ENCODE results near the gene MSANTD1.

The MSANTD1 gene

GRCh38 chr4:3256230-3257102 is 7.5 kb downstream of the MSANTD1 start:
- H3K27me3 ChIP-seq (ENCODE audit: control insufficient read depth, insufficient read depth, low read length) = no peaks in the 10 kb centered on the region
- H3K9ac ChIP-seq (ENCODE audit: low read length) = no peak overlapping the region
- no peaks in the 10 kb centered on the region for H3K4me1 ChIP-seq (ENCODE audit: control insufficient read depth, insufficient read depth, low read length)
- no peak overlapping the region for H3K27ac ChIP-seq (ENCODE audit: low read depth, low read length)
- H3K36me3 ChIP-seq (ENCODE audit: control insufficient read depth, insufficient read depth, low read length) = no peaks in the 10 kb centered on the region
- no peak overlapping the region for H3K4me3 ChIP-seq (ENCODE audit: low read length)

GRCh38 chr4:3257103-3257555 is 8.2 kb downstream of the MSANTD1 start:
- H3K27ac ChIP-seq (ENCODE audit: low read depth, low read length) = no peak overlapping the region

GRCh38 chr4:3257556-3258482 is 8.9 kb downstream of the MSANTD1 start:
- H3K4me1 ChIP-seq (ENCODE audit: control insufficient read depth, insufficient read depth, low read length) = no peaks in the 10 kb centered on the region
- no peak overlapping the region for H3K9ac ChIP-seq (ENCODE audit: low read length)
- H3K4me3 ChIP-seq (ENCODE audit: low read length) = no peak overlapping the region
- no peaks in the 10 kb centered on the region for H3K27me3 ChIP-seq (ENCODE audit: control insufficient read depth, insufficient read depth, low read length)
- H3K27ac ChIP-seq (ENCODE audit: low read depth, low read length) = no peak overlapping the region
- H3K36me3 ChIP-seq (ENCODE audit: control insufficient read depth, insufficient read depth, low read length) = no peaks in the 10 kb centered on the region

More at GRCh38 chr4:3257103-3257555, 8.2 kb downstream of the MSANTD1 start:
- Histone ChIP-seq H3K9ac (ENCODE audit: low read length) (no peak overlapping the region), H3K27me3 (ENCODE audit: control insufficient read depth, insufficient read depth, low read length) (no peaks in the 10 kb centered on the region), H3K4me1 (ENCODE audit: control insufficient read depth, insufficient read depth, low read length) (no peaks in the 10 kb centered on the region), H3K36me3 (ENCODE audit: control insufficient read depth, insufficient read depth, low read length) (no peaks in the 10 kb centered on the region), H3K4me3 (ENCODE audit: low read length) (no peak overlapping the region)

- no peak overlapping the region for H3K27ac ChIP-seq (ENCODE audit: low read depth, low read length)
- H3K27me3 ChIP-seq (ENCODE audit: control insufficient read depth, insufficient read depth, low read length) = no peaks in the 10 kb centered on the region
- no peak overlapping the region for H3K9ac ChIP-seq (ENCODE audit: low read length)
- H3K36me3 ChIP-seq (ENCODE audit: control insufficient read depth, insufficient read depth, low read length) = no peaks in the 10 kb centered on the region
- H3K4me3 ChIP-seq (ENCODE audit: low read length) = no peak overlapping the region
- H3K4me1 ChIP-seq (ENCODE audit: control insufficient read depth, insufficient read depth, low read length) = no peaks in the 10 kb centered on the region
Measured at GRCh38 chr4:3261411-3262207, 12.7 kb downstream of the MSANTD1 start.

GRCh38 chr4:3262208-3263052 is 13.5 kb downstream of the MSANTD1 start:
- no peak overlapping the region for H3K27ac ChIP-seq (ENCODE audit: low read depth, low read length)
- H3K4me1 ChIP-seq (ENCODE audit: control insufficient read depth, insufficient read depth, low read length) = no peaks in the 10 kb centered on the region
- H3K4me3 ChIP-seq (ENCODE audit: low read length) = no peak overlapping the region
- no peak overlapping the region for H3K9ac ChIP-seq (ENCODE audit: low read length)
- H3K27me3 ChIP-seq (ENCODE audit: control insufficient read depth, insufficient read depth, low read length) = no peaks in the 10 kb centered on the region
- no peaks in the 10 kb centered on the region for H3K36me3 ChIP-seq (ENCODE audit: control insufficient read depth, insufficient read depth, low read length)

DNA sequence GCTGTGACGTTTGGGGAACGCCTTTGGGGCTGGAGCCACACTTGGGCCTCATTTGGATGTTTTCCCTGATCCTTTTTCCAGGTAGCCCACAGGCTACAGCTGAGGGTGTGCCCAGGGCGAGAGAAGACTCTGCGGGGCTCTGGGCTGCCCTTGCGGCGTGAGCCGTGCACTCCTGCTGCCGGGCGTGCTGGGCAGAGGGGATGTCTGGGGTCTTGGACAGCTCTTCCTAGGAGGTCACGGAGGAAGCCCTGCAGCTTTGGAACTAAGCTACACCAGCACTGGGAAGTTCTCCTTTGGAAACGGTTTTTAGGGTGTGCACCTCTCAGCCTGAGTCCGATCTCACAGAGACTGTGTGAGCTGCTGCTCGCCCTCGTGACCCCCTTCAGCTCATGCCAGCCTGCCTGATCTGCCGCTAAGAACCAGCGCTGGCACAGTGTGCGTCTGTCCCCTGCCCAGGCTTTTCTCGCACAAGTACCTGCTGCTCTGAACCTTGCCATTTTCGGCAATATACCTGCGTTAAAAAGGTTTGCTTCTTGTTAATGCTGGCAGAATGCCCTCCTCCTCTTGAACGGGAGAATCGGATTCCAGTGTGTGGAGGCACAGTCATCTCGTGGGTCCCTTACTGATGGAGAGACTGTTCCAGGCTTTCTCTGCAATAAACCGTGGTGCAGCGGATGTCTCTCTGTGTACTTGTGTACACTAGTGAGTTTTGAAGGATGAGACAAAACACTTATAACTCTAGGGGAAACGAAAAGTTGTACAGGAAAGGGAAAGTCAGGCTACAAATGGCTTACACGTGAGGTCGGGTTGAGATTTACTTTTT is 14.3 kb downstream of the MSANTD1 start:
- Histone ChIP-seq H3K27me3 (ENCODE audit: control insufficient read depth, insufficient read depth, low read length) (no peaks in the 10 kb centered on the region), H3K36me3 (ENCODE audit: control insufficient read depth, insufficient read depth, low read length) (no peaks in the 10 kb centered on the region), H3K4me1 (ENCODE audit: control insufficient read depth, insufficient read depth, low read length) (no peaks in the 10 kb centered on the region), H3K4me3 (ENCODE audit: low read length) (no peak overlapping the region), H3K27ac (ENCODE audit: low read depth, low read length) (no peak overlapping the region), H3K9ac (ENCODE audit: low read length) (no peak overlapping the region)

GRCh38 chr4:3263876-3264193 is 14.9 kb downstream of the MSANTD1 start:
- Histone ChIP-seq H3K27ac (ENCODE audit: low read depth, low read length) (no peak overlapping the region), H3K9ac (ENCODE audit: low read length) (no peak overlapping the region), H3K4me1 (ENCODE audit: control insufficient read depth, insufficient read depth, low read length) (no peaks in the 10 kb centered on the region), H3K4me3 (ENCODE audit: low read length) (no peak overlapping the region), H3K36me3 (ENCODE audit: control insufficient read depth, insufficient read depth, low read length) (no peaks in the 10 kb centered on the region), H3K27me3 (ENCODE audit: control insufficient read depth, insufficient read depth, low read length) (no peaks in the 10 kb centered on the region)

DNA sequence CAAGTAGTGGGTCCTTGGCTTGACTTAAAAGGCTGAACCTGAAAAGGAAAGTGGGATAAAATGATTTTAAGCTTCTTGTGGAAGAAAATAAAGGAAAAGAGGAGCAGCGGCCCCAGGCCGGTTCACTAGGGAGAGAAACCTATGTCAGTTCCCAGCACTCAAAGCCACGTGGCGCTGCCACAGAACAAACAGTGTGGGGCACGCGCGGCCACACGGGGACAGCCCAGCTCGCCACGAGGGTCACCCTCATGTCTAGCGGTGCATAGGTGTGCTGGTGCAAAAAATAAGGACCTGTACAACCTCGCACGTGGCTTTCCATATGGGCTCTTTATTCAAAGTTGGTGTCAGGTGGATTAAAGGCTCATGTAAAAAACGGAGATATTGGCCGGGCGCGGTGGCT is 17.1 kb downstream of the MSANTD1 start:
- no peaks in the 10 kb centered on the region for H3K4me1 ChIP-seq (ENCODE audit: control insufficient read depth, insufficient read depth, low read length)
- H3K4me3 ChIP-seq (ENCODE audit: low read length) = no peak overlapping the region
- H3K36me3 ChIP-seq (ENCODE audit: control insufficient read depth, insufficient read depth, low read length) = no peaks in the 10 kb centered on the region
- no peak overlapping the region for H3K9ac ChIP-seq (ENCODE audit: low read length)
- H3K27ac ChIP-seq (ENCODE audit: low read depth, low read length) = no peak overlapping the region
- no peaks in the 10 kb centered on the region for H3K27me3 ChIP-seq (ENCODE audit: control insufficient read depth, insufficient read depth, low read length)

DNA sequence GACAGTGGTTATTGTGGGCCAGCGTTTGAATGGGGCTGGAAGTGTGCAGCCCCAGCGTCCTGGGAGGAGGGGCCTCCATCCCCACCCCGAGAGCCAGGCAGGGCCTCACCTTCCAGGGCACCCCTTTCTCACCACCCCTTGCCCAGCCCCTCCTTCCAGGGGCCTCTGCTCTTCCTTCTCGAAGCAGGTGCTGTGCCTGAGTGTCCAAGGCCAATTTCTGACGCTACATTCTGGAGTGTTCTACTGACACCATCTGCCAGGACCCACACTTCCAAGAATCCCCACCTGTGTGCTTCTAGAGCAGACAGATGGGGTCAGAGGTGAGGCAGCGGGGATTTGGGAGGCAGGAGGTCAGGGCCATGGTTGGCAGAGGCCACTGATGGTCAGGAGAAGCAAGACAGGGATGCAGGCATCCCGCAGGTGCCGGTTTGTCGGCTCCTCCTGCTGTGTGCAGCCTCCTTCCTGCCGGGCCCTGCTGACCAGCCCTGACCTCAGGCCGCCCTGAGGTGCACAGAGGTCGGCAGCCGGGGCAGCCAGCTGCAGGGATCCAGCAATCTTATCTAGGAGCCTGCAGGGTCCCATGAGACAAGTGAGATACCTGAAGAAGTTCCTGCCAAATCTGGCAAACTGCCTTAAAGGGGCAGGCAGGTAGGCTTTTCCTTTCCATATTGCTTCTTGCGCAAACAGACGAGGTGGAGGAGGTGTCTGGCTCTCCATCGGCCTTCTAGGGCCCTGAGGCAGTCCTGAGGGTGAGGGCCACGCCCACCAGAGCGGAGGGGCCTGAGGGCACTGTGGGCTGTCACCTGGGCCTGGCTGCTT is 18.8 kb downstream of the MSANTD1 start:
- Histone ChIP-seq H3K4me3 (ENCODE audit: low read length) (no peak overlapping the region), H3K36me3 (ENCODE audit: control insufficient read depth, insufficient read depth, low read length) (no peaks in the 10 kb centered on the region), H3K27ac (ENCODE audit: low read depth, low read length) (no peak overlapping the region), H3K4me1 (ENCODE audit: control insufficient read depth, insufficient read depth, low read length) (no peaks in the 10 kb centered on the region), H3K27me3 (ENCODE audit: control insufficient read depth, insufficient read depth, low read length) (no peaks in the 10 kb centered on the region), H3K9ac (ENCODE audit: low read length) (no peak overlapping the region)

GRCh38 chr4:3268395-3269104 is 19.6 kb downstream of the MSANTD1 start:
- no peaks in the 10 kb centered on the region for H3K4me1 ChIP-seq (ENCODE audit: control insufficient read depth, insufficient read depth, low read length)
- H3K27ac ChIP-seq (ENCODE audit: low read depth, low read length) = no peak overlapping the region
- H3K9ac ChIP-seq (ENCODE audit: low read length) = no peak overlapping the region
- no peaks in the 10 kb centered on the region for H3K27me3 ChIP-seq (ENCODE audit: control insufficient read depth, insufficient read depth, low read length)
- H3K36me3 ChIP-seq (ENCODE audit: control insufficient read depth, insufficient read depth, low read length) = no peaks in the 10 kb centered on the region
- H3K4me3 ChIP-seq (ENCODE audit: low read length) = no peak overlapping the region
